HG03139 (cell line): Measurements from ENCODE around the gene CRB1.

ENCODE experiments used
- ATAC-seq: cut with Tn5 transposase; IDR thresholded peaks from one replicate; pipeline ENCODE4 v1.9.1; 2021; ENCODE audit not compliant: unreplicated experiment

The CRB1 gene

DNA sequence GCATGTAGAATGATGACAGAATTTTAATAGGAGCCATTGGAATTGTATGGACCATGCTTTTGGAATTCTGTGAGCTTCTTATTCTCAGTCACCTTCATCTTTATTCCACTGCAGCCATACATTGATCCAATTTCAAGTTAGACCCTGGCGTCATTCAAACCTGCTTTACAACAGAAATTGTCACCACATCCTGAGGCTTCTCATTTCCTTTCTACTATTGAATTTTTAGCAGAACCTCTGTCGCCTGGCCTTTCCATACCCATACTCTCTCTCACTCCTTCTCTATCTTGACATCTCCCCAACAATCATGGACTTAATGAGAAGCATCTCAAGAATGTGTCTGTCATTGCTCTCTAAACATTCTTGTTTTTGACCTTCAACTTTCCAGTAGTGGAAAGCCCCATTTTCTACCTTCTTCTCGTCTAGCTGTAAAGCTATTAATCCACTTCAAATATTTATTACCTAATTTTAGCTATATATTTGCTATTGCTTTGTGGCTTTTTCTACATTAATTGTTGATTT lies 74.1 kb downstream of the CRB1 start:
- ATAC-seq: no peak

DNA sequence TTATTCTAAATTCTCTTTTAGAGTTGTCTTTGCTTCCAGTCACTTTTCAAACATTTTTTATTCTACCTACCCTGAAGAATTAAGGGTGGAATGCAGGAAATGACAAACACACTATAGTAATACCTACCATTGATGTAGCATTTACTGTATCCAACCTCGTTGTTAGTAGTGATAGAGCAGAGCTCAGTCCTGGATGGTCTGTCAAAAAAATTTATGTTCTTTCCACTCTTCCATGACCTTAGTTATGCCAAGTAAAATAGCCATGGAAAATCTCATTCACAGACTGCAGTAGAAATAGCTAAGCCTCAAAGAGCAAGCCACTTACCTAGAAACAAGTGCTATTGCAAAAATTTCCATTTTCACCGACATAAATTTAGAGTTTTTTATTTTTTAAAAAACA lies 74.6 kb downstream of the CRB1 start:
- ATAC-seq: no peak

DNA sequence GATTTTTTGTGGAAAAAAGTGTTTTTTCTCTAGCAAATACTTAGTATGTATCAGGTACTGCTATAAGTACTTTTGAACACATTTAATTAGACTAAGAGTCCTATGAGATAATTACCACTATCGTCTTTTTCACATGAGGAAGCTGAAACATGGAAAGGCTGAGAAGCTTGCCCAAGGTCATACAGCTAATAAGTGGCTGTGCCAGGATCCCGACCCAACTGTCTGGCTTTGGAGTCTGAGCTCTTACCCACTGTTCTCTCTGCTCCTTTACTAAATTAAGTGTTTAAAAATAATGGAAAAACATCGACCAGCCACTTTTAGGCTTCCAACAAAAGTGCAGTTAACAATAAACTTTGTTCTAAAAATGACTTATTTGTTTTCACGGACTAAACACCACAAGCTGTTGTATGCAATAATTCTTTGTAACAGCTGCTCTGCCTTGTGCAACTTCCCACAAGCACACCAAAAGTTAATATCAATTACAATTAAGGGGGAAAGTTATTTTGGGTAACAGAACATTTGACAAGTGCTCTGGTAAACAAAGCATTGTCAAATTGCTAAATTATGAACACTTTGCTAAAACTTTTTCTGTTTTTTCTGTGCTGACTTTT lies 75.7 kb downstream of the CRB1 start:
- ATAC-seq: no peak

DNA sequence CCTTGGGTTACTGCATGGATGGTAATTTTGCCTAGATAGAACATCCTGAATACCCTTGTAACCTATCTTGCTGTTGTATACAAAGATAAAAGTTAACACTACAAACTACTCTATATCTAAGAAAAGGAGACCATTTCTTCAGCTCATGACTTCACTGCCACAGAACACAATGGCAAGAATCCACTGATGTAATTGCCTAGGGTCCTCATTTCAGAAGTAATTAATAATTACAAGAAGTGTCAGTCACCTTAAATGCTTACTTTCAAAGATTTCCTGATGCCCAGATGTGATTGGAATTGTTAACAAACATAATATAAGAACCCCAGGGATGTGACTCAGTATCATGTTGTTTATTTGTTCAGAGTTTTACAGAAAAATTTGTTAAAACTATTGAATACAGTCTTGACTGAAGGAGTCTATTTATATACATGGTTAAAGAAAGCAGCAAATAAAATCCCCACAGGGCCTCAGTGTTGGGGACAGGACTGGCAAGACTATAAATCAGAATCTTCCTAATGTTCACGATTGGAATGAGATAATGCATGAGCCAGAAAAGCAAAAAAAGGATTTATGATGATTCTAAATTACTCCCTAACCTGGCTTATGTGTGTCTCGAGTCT lies 83.9 kb downstream of the CRB1 start:
- ATAC-seq: no peak

DNA sequence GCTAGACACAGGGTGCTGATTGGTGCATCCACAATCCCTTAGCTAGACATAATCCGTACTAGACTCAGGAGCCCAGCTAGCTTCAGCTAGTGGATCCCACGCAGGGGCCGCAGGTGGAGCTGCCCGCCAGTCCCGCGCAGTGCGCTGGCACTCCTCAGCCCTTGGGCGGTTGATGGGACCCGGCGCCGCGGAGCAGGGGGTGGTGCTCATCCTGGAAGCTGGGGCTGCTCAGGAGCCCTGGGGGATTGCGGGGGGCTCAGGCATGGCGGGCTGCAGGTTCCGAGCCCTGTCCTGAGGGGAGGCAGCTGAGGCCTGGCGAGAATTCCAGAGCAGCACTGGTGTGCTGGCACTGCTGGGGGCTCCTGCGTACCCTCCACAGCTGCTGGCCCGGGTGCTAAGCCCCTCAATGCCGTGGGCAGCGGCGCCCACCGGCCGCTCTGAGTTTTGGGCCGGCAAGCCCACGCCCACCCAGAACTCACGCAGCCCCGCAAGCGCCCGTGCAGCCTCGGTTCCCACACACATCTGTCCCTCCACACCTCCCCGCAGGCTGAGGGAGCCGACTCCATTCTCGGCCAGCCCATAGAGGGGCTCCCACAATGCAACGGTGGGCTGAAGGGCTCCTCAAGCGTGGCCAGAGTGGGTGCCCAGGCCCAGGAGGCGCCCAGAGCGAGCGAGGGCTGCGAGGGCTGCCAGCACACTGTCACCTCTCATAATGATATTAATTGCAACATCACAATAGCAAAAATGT lies 87.4 kb downstream of the CRB1 start:
- no peak for ATAC-seq

DNA sequence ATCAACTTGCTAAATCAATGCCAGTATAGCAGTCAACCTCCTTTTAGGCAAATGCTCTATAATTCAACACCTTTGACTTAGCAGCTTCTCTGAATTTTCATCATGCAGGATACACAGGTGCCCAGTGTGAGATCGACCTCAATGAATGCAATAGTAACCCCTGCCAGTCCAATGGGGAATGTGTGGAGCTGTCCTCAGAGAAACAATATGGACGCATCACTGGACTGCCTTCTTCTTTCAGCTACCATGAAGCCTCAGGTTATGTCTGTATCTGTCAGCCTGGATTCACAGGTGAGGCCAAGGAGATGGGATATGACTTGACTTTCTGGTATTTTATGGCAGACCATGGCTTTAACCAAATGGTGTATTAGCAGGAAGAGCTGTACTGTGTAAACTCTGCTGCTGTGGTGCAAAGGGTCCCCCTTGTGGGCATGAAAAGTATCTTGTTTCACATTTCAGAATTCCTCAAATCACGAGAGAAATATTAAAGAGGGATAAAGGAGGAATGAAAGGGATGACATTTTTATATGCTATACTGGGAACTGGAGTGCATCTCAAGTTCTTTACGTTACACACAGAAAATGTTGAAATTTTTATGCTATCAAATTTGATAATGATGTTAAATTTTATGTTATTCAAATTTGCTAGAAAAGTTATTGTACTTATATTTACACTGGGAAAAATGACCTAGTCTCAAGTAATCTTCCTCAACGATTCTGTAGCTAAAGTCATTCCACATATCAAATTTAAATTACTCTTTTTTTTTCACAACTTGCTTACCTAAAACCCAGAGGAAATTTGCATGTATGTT lies 88.9 kb downstream of the CRB1 start:
- ATAC-seq: no peak

DNA sequence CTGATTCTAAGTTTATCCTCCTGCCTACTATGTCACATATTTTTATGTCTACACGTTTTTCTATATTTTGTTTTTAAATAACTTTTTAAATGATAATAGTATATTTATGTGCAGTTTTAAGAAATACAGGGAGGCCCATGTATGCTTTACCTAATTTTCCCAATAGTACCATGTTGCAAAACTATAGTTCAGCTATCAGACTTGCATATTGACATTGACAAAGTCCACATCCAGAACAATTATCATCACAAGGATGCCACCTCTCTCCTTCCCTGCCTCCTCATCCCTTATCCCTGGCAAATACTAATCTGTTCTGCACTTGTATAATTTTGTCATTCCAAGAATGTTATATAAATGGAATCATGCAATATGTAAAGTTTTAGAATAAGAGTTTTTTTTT lies 90.9 kb downstream of the CRB1 start:
- ATAC-seq: no peak

DNA sequence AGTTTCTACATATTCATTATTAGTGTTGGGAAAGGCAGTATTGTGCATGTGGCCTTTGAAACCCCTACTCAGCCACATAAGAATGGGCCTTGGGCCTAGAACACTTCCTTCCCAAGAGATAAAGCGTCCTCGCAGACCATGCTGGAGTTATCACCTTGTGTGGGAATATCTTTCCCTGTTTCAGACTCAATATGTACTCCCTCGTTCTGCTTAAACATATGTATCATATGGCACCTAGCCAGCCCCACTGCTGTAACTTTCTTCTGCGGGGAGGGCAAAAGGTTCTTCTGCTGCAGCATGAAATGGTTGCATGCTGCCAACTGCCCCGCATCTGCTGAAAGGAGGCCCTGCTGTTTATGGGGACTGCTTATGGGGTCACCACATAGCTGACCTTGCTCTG lies 92.0 kb downstream of the CRB1 start:
- no peak for ATAC-seq

DNA sequence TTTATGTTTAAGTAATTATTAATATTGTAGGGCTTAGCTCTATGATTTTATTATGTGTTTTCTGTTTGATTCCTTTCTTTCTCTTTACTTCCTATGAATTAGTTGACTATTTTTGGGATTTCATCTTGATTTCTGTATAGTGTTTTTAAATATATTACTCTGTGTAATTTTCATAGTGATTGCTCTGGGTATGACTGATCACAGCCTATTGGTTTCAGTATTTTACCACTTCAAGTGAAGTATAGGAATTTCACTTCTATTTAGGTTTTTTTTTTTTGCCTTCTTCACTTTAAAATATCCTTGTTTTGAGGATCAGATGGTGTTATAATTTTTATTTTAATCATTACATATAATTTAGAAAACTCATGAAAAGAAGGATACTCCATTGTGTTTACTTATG lies 94.8 kb downstream of the CRB1 start:
- no peak for ATAC-seq

DNA sequence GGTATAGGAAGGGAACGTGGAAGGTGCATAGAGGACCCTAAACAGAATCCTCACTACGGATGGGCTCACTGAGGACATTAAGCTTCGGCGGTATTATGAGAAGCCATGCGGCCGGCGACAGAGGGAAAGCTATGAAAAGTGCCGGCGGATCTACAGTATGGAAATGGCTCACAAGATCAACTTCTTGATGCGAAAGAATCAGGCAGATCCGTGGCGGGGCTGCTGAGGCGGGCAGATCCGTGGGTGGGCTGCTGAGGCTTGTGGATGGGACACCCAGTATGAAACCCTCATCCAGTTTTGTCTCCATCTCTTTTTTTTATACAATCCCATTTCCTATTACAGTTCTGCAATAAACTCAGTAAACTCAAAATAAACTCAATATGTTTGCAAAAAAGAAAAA lies 95.8 kb downstream of the CRB1 start:
- ATAC-seq: no peak

DNA sequence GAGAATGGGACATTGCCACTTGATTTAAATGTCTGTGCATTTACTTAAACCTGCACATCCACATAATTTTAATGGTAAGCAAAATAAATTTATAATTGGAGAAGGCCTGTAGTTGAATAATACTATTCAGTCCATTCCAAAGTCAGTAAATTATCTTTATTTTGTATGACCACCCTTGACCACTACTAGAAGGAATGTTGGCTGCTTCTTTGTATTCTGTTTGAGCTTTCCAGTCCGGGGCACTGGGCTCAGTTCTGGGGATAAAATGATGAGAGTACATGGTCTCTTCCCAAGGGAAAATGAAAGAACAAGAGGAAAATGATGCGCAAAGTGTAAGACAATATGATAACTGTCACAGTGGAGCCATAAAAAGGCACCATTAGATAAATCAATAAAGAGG lies 98.9 kb downstream of the CRB1 start:
- no peak for ATAC-seq

DNA sequence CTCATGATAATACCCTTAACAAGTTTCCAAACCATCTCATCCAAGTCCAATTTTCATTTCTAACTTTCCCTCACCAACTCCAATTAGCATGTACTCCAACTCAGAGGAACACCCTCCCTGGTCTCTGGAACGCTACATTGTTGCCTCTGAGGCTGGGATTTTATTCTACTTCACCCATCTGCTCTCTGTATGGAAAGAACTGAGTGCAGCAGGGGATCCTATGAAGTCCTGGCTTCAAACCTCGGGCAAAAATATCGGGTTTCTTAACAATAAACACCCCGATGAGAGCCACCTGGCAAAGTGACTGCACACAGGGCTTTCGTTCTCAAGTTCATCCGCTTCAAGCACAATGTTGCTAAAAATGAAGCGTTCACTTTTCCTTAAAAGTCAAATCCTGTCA lies 99.6 kb downstream of the CRB1 start:
- no peak for ATAC-seq

DNA sequence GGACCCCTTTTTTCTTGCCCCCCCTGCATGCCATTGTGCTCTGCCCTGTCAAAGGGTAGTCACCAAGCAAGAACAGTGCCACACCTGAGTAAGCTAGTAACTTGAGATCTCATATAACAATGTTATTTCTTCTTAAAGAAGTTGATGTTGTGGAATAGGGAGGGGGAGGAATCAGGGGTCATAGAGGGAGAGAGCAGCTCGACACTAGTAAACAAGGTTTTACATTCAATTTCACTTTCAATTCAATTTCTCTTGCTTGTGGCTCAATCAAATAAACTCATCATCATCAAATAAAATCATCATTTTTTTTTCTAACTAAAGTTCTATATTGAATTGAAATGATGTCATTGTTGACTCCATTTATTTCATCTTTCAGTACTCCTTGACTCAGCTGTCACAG lies 106.4 kb downstream of the CRB1 start:
- no peak for ATAC-seq

DNA sequence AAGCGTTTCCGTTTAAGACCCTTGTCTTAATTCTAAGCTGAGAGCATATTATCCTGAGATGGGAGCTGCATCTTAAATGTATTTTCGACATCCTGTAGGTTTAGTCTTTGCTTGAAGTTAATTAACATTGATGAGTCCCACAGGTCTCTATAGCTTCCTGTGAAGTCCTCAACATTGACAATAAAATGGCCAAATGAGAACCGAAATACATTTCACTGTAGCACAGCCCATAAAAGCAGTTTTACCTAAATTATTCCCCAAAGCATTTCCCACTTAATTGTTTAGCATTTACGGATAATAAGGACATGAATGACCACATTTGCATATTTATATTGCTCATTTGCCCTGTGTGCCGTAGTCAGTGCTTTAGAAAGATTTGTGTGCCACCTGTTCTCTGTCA lies 116.4 kb downstream of the CRB1 start:
- ATAC-seq: no peak

DNA sequence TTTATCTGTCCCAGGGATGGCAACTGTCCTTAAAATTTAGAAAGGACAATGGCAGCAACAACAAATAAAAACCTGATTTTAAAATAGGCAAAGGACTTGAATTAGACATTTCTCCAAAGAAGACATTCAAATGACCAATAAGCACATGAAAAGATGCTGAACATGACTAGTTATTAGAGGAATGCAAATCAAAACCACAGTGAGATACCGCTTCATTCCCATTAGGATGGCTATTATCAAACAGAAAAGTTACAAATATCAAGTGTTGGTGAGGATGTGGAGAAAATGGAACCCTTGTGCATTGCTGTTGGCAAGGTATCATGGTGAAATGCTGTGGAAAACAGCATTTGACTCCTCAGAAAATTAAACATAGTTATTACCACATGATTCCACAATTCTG lies 120.7 kb downstream of the CRB1 start:
- ATAC-seq: no peak

DNA sequence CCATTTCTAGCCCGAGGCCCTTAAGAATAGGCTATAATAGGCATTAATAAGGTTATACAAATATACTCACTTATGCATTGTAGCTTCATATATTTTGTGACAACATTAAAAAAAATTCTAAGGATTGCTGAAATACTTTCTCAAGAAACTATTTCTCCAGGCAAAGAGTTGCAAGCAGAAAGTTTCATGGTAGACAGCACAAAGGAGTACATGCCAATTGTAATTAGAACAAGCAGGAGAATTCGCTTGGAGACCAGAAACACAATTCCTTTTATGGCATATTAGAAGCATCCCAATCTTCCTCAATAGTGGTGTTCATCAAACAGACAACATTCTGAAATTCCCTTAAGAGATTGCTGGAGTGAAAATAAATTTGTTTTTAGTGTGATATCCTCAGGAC lies 122.8 kb downstream of the CRB1 start:
- ATAC-seq: no peak

DNA sequence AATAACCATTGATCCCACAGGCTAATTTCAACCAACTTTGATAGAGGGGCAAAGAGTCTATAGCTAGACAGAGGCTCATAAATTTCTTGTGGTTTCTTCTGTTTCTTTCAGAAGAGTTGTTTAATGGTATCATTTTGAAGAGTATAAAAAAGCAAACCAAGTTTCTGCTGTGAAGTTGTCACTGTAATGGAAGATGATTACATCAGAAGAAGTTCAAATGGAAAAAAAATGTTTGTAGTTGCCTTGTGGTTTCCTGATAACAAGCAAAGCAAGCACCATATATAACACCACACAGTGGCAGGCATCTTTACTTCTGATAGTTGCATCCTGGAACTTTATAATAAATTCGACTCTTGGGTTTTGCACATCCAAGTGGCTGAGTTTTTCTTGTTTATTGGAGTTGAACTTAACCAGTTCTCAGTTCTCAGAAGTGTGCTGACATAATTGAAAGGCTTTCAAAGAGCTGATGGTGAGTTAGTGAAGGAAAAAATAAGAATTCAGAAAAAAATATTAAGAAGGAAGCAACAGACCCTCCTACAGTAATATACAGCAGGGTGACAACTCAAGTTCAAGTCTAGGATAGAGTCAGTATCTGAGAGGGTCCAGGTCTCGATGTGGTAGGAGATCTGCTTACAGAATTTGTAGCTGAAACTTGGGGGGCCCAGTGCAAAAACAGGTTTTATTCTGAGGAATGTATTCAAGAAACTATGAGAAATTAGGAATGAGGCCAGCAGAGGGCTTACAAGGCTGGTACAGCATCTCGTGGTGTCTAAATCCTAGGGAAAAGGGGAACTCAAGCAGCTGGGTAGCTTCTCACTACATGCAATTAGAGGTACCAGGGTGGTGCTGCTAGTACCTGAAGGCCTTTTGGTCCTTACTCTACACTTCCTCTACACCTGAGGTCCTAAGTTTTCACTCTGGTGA lies 123.5 kb downstream of the CRB1 start:
- ATAC-seq: no peak

DNA sequence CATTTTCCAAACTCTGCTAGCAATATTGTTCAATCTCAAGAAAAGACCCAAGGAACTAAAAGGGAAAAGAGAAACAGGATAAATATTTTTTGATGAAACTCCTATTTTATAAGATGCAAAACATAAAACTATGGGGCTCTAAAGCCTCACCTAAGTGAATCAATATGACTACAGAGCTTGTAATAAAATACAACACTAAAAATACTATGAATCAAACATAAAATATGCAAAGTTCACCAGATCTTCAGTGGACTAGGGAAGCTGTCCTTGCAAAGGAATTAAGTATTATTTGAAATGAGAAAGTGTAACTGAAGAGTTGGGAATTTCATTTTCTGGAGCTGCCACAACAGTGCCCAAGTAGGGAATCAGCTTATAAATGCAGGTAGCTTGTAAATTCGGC lies 124.5 kb downstream of the CRB1 start:
- no peak for ATAC-seq

DNA sequence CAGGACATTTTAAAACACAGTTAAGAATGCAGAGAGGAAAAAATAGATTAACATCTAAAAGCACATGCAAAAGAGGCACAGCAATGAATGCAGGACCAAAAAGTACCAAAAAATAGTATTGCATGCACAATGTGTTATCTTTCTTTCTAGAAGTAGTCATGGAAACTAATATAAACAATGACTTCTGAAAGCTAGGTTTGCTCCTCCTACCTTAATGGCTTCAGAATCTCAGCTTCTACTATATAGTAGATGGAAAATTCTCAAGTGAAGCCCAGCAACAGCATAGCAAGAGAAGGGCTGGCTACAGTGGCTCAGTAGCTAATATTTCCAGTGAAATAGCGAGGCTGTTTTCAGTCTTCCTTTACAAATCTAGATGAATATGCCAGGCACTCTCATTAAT lies 125.1 kb downstream of the CRB1 start:
- no peak for ATAC-seq

DNA sequence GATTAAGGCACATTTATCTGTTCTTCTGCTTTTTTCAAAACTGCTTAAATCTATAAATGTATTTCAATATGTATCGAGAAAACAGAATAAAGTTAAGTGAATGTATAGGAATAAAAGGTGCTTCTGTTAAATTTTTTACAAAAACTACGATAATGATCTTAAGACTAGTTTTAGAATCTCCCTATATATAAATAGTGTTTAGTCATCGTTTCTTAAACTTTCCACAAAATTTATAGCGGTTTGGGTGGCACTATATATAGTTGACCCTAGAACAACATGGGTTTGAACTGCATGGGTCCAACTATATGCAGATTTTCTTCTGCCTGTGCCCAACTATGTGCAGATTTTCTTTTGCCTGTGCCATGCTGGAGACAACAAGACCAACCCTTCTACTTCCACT lies 125.7 kb downstream of the CRB1 start:
- no peak for ATAC-seq
